Lower leg skin (tissue), 4 donors: Measurements from ENCODE around the gene BCAM. TPM values are rescaled to one million over a fixed set of nuclear protein-coding genes. Genes with fewer than 3 reads are reported as not detected.
"Not testable (repeated sequence)": the region's sequence is repeated elsewhere in the genome, so short reads cannot be mapped to it uniquely, and the experiment has no call there.

ENCODE experiments used
- DNase-seq, 2 donors: peaks; one replicate each; pipeline ENCODE4 v3.0.0-alpha.2; 2019; ENCODE audit warnings: low spot score in 2 of 2
- H3K4me3 ChIP-seq: fragments of 200-600 bp; sonication (generic); 2 replicates; pipeline ENCODE4 v1.5.1; 2017; ENCODE audit warnings: mild to moderate bottlenecking, low read depth; ENCODE audit not compliant: poor library complexity, severe bottlenecking
- CTCF ChIP-seq, 3 donors: fragments of 450-650 bp; IDR thresholded peaks; one replicate each; pipeline ENCODE4 v1.5.1; 2016; ENCODE audit warnings: antibody characterized with exemption in 3 of 3, mild to moderate bottlenecking in 3 of 3, moderate library complexity in 2 of 3
- POLR2A ChIP-seq, 2 donors: fragments of 450-650 bp; IDR thresholded peaks; one replicate each; pipeline ENCODE4 v1.6.1; 2016 to 2017; ENCODE audit warnings: antibody characterized with exemption in 2 of 2, mild to moderate bottlenecking in 1 of 2, moderate library complexity in 1 of 2
- WGBS, 2 donors: methylation state at CpG; one replicate each; pipeline ENCODE4 v1.1.5; 2018; 5-methylcytosine and 5-hydroxymethylcytosine counted together
- intact Hi-C: fragments of 100-400 bp; cut with DNase I; formaldehyde crosslinking; loops from one replicate; pipeline ENCODE4 v1.15.0; 2023; ENCODE audit warnings: low total_unique reads
- total RNA-seq, 4 donors: library from RNA; depleted of rRNA; stranded (reverse); fragments of >200 nt; gene quantifications; one replicate each; pipeline ENCODE4 v1.1.0, GENCODE V29; 2016

BCAM gene
- total RNA-seq, 4 donors from 2014 or later = 32.3 to 73.5 (median 58.0) TPM

GRCh38 chr19:44770550-44771257 lies 38.2 kb upstream of the BCAM start:
- intact Hi-C loops = loop anchor here (5.0 kb wide), 1 partner anchor 48 kb away; no protein-coding TSS in a partner anchor
- 17% methylated on average over 15 of the region's 15 CpGs for WGBS, 2 donors
- TF ChIP-seq CTCF (IDR thresholded peaks at IDR 0.05) (peak in 1 of 3 donors; percentile 89), POLR2A (IDR thresholded peaks at IDR 0.05) (no peak)
- no peak overlapping the region for H3K4me3 ChIP-seq
- peak; percentile 94 to 98 for DNase-seq

- DNase-seq, H3K4me3 ChIP-seq: not testable (repeated sequence)
- WGBS, 2 donors = 80 to 87% methylated on average over 18 of the region's 18 CpGs
- intact Hi-C loops = loop anchor here (5.0 kb wide), 1 partner anchor 50 kb away; no protein-coding TSS in a partner anchor
Measured at GRCh38 chr19:44772144-44772543, 36.8 kb upstream of the BCAM start.

GRCh38 chr19:44772959-44773358 lies 35.9 kb upstream of the BCAM start:
- WGBS, 2 donors = 17 to 35% methylated on average over 3 of the region's 3 CpGs
- DNase-seq = no peak
- no peak overlapping the region for H3K4me3 ChIP-seq
- intact Hi-C loops = loop anchor here (5.0 kb wide), 1 partner anchor 51 kb away; no protein-coding TSS in a partner anchor
- TF ChIP-seq POLR2A (IDR thresholded peaks at IDR 0.05) = no peak
- TF ChIP-seq CTCF (IDR thresholded peaks at IDR 0.05) = no peak

GRCh38 chr19:44775676-44776240 lies 33.1 kb upstream of the BCAM start:
- 66 to 72% methylated on average over 6 of the region's 6 CpGs for WGBS, 2 donors
- TF ChIP-seq CTCF (IDR thresholded peaks at IDR 0.05) (no peak), POLR2A (IDR thresholded peaks at IDR 0.05) (no peak)
- intact Hi-C loops = no loop called here
- H3K4me3 ChIP-seq = no peak overlapping the region
- DNase-seq = no peak

- intact Hi-C loops = no loop called here
- DNase-seq = peak; percentile 85 to 92
- no peak overlapping the region for H3K4me3 ChIP-seq
- WGBS, 2 donors = 52 to 70% methylated on average over 23 of the region's 23 CpGs
- no peak for TF ChIP-seq POLR2A (IDR thresholded peaks at IDR 0.05)
- TF ChIP-seq CTCF (IDR thresholded peaks at IDR 0.05) = no peak
Measured at GRCh38 chr19:44776402-44777096, 32.4 kb upstream of the BCAM start.

- peak; percentile 72 to 90 for DNase-seq
- peak within 1 kb of the TSS; percentile 25 for H3K4me3 ChIP-seq
- intact Hi-C loops = no loop called here
- no peak for TF ChIP-seq POLR2A (IDR thresholded peaks at IDR 0.05)
- no peak for TF ChIP-seq CTCF (IDR thresholded peaks at IDR 0.05)
- 5 to 18% methylated on average over 10 to 26 of the region's 47 CpGs for whole genome bisulfite sequencing, 2 donors
Measured at GRCh38 chr19:44777715-44778347, 31.1 kb upstream of the BCAM start, which contains the start of gene CBLC. TSS of gene CBLC (plus strand) at chr19:44777890. CDS start at chr19:44777932, 42 bp downstream.
